HG03108 (cell line): ENCODE results near the gene TTYH2.

Experiments used
- ATAC-seq: cut with Tn5 transposase; IDR thresholded peaks from one replicate; pipeline ENCODE4 v1.9.1; 2021; ENCODE audit warnings: moderate library complexity; ENCODE audit not compliant: unreplicated experiment

The TTYH2 gene

DNA sequence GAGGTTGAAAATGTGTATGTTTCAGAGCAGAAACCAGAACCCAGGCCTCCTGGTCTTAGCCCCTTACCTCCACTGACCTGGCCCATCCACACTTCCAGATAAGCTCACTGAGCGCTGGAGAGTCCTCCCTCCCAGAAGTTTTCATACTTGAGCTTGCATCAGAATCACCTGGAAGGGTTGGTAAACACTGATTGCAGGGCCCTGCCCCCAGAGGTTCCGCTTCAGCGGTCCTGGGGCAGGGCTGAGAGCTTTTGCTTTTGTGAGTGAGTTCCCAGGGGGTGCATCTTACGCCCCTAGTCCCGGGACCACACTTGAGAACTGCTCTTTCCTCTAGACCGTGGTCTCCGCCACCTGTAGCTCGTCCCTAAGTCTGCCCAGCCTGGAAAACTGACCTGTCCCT, 20.6 kb downstream of the TTYH2 start:
- ATAC-seq, result no peak

DNA sequence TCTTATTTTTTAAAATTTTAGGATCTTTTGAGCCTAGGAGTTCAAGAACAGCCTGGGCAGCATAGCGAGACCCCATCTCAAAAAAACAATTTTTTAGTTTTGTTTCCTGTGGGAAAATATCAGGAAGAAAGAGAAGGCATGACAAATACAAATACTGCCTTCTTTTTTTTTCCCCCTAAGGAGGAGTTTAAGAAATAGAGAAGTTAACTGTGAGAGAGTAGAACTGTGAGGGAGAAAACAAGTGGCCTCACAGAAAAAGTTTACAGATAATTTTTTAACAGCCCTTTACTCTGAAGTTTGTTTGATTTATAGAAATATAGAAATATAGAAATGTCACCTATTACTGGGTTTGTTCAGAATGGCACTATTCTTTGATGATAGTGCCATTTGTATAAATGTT, 21.1 kb downstream of the TTYH2 start:
- no peak for ATAC-seq

DNA sequence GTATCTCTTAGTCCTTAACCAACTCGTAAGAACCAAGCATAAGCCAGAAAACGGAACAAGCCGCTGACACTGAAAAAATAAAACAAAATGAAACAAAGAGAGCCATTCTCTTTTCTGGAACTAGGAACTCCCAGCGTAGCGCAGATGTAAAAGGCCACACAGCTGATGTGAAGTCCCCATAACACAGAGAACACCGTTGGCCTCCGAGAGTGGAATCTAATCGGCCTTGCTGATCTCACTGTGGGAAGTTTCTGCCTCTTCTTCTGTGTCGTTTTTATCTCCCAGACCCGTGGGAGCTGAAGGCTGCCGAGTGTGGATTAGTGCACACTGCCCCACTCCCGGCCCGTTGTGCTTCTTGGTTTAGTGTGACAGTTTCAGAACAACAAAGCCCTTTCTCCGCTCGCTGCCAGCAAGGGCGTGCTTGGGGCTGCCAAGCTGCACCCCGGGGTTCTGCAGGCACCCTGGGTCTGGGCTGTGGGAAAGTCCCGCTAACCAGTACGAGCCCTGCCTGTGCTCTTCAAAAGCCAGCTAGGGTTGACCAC, 21.7 kb downstream of the TTYH2 start:
- no peak for ATAC-seq

DNA sequence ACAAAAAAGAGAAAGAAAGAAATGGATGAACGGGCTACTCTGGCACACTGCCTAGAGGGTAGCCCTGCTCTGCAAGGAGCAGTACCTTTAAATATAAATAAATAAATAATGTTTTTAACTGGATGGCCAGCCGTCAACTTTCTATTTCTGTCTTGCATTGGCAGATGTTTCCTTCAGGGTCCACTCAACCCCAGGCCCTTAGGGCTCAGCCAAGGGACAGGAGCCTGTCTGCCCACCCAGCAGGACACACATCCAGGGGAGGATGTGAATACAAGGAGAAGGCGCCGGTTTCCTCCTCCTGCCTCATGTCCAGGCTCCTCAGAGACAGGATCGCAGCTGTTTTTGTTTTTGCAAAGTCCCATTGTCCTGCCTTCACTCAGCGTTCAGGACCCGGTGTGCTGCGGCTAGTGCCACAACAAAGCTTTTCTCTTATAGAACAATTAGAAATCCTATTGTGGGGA, 22.6 kb downstream of the TTYH2 start:
- no peak for ATAC-seq

DNA sequence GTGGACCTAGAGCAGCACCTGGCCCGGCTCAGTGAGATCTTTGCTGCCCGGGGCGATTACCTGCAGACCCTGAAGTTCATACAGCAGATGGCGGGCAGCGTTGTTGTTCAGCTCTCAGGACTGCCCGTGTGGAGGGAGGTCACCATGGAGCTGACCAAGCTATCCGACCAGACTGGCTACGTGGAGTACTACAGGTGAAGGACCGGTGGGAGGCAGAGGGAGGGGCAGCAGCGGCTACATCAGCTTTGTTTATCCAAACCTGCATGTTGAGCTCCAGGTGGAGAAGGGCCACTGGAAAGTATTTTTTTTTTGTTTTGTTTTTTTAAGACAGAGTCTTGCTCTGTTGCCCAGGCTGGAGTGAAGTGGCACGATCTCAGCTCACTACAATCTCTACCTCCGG, 23.9 kb downstream of the TTYH2 start:
- no peak for ATAC-seq

DNA sequence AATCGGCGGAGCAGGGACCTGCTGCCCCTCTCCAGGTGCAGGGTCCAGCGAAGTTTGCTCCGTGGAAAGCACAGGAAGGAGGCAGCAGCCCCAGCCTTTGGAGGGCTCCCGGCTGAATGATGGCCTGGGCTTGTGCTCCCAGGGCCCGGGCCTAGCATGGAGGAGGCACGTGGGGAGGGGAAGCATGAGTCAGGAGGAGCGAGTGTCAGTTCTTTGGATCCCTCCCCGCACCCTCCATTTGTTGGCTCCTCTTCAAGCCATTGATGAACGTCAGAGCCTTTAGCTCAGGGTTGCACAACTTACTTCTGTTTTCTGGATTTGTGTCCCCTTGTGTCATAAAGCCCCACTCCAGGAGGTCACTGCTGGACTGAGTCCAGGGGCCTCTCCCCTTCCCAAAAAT, 25.8 kb downstream of the TTYH2 start:
- no peak for ATAC-seq

DNA sequence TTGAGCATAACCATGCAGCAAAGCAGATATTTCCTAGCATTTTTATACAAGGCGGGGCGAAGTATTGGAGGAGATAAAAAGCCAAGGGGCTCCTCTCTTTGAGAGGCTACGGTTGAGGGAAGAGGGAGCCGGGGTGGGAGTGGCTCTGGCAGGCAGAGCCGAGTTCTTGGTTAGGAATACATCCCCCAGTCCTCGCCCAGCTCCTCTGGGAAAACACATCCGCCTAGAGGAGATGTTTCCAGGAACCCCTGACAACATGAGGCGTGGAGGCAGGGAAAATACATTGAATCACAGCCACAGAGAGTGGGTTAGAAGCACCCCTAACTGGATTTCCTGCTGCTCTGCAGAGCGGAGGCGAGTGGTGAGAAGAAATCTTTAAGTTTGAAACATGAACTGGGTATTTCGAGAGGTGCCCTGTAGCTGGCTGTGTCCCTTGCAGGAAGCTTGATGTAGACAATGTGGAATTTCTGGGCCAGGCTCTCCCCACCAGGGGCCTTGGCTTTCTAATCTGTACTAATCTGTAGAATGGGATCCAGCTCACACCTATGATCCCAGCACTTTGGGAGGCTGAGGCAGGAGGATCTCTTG, 27.3 kb downstream of the TTYH2 start:
- no peak for ATAC-seq

DNA sequence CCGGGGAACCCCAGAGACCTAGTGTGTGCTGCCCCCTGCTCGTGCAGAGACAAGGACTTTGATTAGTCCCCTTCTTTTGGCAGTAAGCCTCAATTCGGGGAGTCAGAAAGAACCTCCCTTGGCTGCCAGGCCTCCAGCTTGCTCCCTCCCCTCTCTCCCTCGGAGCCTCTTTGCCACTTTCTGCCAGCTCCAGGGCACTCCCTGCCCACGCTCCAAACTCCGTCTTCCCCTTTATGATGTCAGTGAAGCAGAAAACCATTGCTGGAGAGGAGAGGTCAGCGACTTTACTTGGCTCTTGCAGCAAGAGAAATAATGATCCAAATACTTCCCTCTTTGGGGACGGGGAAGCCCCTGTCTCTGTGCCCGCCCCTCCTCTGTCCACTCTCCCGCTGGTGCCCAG, 28.1 kb downstream of the TTYH2 start:
- no peak for ATAC-seq

DNA sequence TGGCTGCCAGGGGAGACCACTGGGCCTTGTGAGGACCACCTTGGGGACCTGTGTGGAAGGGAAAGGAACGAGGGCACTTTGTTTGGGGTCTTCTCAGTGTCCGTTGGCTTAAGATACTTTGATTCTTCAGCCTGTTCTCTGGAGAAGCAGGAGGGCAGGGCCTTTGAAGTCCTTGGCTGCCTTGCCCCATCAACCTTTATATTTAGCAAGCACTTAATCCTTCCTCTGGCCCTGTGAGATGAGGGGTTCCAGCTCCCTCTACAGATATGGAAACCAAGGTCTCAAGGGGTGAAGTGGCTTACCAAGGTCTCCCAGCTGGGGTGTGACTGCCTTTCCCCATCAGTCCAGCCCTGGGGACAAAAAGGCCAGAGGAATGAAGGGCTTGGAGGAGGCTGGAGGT, 28.5 kb downstream of the TTYH2 start:
- ATAC-seq, result no peak

DNA sequence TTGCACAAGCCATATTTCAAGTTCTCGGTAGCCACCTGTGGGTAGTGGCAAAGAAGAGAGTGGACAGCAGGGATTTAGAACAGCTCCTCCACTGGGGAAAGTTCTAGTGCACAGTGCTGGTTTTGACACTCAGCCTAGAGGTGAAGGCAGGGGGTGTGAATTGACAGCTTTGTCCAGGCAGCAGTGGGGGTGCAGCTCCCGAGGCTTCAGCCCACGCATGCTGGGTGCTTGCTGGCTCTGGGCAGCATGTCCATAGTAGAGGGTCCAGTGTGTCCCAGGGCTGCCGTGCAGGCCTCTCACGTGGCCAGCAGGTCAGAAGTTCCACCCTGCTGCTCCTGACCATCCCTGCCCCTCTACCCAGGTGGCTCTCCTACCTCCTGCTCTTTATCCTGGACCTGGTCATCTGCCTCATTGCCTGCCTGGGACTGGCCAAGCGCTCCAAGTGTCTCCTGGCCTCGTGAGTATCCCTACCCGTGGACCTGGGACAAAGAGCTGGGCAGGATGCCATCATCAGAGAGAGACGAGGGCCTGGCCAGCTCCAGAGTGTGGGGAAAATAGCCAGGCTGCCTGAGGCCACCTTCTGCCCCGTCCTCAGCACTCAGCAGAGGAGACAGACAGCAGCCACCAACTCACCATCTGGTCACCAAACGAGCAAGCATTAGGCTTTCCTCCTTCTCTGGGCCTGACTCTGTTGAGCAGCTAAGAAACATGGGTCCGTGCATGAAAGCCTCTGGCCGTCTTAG, 29.8 kb downstream of the TTYH2 start:
- no peak for ATAC-seq

DNA sequence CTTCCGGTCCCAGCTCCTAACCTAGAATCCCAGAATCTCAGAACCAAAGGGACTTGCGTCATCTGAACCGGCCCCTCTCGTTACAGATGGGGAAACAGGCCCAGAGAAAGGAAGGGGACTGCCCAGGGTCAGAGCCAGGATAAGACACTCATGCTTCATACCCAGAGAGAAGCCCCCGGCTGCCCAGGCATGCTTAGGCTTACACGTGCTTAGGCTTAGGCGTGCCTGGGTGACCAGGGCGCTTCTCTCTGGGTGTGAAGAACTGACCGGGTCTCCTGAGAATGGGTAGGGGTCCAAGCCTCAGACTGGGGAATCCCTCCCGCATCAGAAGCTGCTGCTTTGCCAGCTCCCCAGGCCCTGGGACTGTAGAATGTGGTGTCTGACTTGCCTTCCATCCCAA, 30.8 kb downstream of the TTYH2 start:
- ATAC-seq, result no peak

DNA sequence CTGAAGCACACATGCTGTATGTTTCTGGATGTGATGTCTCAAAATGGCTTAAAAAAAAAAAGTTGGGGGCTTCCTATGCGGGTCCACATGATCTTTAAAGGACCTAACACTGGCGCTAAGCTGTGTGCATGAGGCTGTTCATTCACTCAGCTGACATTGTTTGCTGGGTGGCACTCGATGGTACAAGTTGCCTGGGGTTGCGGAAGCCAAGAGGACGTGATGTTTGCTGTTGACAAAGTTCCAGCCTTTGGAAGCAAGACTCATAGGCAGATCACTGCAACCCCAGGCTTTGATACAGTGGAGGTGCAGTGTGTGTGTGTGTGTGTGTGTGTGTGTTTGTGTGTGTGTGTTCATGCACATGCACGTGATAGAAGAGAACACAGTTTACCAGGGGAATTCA, 31.2 kb downstream of the TTYH2 start:
- ATAC-seq, result no peak

DNA sequence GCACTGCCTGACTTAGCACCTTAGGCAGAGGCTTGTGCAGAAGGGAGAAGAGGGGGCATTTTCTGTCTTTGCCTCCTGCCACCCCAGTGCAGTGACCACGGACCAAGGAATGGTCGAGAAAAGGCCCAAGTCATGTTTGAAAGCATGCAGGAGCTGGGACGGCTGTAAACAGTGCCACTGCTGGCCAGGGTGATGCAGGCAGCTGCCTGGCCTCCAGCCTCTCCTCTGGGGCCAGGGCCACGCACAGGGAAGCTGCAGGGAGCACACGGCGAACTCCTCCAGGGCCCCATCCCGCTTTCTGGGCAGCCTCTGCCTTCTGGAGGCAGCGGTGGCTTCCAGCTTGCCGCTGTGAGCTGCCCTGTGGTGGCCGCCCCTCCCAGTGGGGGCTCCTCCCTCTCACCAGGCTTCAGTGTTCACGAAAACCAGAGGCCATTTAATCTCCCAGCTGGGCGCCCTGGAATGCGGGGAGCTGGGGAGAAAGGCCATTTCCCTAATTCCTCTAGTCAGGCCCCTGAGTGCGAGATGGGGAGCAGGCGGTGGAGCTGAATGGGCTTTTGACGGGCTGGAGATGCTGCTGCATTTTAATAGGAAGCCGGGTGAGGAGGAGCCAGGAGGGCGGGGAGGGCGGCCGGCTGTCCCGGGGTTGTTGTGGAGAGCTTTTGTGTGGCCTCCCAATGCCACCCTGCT, 31.9 kb downstream of the TTYH2 start:
- no peak for ATAC-seq

DNA sequence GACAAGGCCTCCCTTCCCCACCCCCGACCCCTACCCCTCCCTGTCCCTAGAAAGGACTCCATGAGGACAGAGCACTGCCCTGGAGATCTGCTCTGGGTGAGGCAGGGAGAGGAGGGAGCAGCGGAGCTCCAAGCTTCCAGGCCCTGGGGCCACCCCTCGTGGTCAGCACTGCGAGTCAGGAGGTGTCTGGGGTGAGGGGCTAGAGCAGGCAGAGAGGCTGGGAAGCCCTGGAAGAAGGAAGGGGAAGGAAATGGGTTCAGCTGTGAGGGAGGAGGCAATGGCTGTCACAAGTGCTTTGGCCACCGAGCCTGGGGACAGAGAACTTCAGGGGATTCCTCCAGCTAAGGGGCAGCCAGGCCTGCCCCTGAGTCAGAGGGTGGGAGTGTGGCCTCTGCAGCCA, 32.5 kb downstream of the TTYH2 start:
- no peak for ATAC-seq

DNA sequence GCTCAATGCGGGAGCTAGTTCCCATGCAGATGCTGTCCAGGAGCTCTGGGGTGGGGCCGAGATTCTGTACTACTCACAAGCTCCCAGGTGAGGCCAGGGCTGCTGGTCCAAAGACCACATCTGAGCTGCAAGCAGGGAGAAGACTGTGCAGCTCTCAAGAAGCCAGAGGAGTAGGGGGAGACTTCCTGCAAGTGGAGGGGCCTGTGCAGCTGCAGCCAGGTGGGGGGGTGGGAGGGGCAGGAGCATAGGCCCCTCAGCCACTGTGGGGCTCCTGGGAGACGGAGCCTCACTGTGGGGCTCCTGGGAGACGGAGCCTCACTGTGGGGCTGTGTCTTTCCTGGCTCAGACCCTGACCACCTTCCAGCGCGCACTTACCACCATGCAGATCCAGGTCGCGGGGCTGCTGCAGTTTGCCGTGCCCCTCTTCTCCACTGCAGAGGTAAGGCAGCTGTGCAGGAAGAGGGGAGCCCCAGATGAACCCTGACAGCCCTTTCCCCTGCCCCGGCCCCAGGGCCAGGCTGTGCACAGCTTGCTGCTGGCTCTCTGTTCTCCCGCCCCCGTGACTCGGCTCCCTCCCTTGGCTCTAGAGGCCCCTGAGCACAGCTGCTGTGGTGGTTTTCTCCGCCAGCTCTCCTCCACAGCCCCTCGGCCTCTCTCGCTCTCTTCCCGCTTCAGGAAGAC, 36.4 kb downstream of the TTYH2 start:
- ATAC-seq, result no peak

DNA sequence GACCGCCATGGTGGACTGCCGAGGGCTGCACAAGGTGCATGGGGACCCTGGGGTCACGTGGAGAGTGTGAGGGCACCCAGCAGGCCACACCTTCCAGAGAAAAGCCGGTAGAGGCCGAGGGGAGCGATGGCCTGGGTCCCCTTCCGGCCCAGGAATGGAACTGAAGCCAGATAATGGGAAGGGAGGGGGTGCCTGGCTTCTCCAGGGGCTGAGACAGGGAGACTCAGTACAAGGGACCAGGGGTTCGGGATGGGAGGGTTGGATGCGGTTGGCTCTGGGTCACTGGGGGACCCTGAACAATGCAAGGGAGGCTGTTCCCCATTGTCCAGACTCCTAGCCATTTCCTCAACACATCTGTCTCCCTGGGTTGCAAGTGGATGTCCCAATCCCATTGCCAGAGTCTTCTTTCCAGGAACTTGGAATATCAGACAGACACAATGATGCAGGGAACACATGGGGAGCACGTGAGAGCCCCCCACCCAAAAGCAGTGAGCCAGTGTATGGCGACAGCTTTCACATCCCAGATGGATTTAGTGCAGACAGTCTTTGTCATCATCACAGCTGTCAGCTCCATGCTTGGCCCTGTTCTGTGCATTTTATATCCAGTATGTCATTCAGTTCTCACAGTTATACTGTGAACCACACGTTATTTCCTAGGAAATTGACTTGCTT, 37.1 kb downstream of the TTYH2 start:
- ATAC-seq, result no peak

DNA sequence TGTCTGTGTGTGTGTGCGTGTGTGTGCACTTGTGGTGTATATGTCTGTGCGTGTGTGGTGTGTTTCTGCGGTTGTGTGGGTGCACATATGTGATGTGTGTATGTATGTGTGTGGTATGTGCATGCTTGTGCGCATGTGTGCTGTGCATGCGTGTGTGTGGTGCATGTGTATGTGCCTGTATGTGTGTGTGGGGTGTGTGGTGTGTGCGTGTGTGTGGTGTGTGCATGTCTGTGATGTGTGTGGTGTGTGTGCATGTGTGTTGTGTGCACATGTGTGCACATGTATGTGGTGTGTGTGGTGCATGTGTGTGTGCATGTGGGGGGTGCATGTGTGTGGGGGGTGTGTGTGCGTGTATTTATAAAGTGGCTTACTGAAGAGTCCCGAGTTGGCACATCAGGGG, 37.7 kb downstream of the TTYH2 start:
- no peak for ATAC-seq

DNA sequence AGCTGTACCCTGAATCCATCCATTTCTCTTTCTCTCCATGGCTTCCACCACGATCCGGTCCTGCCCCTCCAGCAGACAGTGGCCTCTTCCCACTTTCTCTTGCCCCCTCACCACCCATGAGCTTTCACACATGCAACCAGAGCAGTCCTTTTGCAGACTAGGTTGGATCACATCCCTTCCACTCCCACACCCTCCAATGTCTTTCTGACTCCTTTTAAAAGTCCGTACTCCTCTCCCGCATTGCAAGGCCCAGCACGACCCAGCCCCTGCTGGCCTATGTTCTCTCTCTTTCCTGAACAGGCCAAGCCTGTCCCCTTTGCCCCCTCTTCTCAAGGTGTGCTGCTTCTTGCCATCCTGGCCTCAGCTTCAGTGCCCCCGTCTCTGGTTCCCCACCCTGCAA, 38.2 kb downstream of the TTYH2 start:
- no peak for ATAC-seq

DNA sequence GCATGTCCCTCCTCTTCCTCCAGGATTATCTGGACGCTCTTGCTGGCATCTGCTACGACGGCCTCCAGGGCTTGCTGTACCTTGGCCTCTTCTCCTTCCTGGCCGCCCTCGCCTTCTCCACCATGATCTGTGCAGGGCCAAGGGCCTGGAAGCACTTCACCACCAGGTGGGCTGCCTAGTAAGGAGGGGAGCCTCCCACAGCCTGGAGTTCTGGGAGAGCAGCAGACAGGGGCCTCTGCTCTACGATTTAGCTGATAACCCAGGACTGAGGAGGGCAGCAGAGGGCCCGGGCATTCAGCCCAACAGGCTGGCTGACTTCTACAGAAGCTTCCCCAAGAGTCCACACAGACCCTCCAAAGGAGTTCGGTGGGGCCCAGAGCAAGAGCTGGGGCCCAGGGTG, 38.8 kb downstream of the TTYH2 start:
- no peak for ATAC-seq

DNA sequence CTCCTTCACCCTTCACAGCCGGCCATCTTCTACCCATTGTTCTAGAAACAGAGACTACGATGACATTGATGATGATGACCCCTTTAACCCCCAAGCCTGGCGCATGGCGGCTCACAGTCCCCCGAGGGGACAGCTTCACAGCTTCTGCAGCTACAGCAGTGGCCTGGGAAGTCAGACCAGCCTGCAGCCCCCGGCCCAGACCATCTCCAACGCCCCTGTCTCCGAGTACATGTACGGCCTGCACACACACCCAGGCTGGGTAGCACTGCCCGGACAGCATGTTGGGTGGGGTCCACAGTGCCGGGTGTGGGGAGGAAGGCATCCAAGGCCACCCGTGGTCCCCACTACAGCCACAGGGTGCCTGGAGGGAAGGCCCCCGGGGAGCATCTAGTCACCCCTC, 39.7 kb downstream of the TTYH2 start:
- no peak for ATAC-seq

DNA sequence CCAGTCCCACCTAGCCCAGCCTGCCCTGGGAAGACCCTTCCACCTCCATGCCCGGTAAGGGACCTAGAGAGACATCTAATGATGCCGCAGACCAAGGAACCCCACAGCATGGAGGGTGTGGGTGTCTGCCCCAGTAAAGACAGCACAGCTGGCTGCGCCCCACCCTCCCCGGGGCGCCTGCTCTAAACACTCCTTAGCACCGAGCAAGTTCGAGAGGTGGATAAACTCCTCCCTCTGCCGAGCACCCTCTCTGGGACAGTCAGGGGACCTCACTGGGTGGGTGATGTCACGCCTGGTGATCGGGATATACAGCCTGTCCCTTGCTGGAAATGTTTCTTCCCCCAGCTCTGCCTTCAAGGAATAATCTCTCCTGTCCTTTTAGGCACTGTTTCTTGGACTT, 43.9 kb downstream of the TTYH2 start:
- ATAC-seq, result no peak
